GM12872 (cell line): ENCODE data around the gene FAM114A2.

Experiments
- CTCF ChIP-seq: IDR thresholded peaks from 3 replicates; pipeline ENCODE4 v1.5.1; 2011; ENCODE audit warnings: low read depth, mild to moderate bottlenecking, low read length, moderate library complexity; ENCODE audit not compliant: insufficient read depth

The FAM114A2 gene

GRCh38 chr5:154077696-154078095, 39.0 kb upstream of the FAM114A2 start:
- TF ChIP-seq CTCF, result no peak

- no peak for TF ChIP-seq CTCF
Measured at GRCh38 chr5:154076240-154076922, 37.7 kb upstream of the FAM114A2 start.

- TF ChIP-seq CTCF, result peak; percentile 92
Measured at GRCh38 chr5:154072414-154073171, 33.9 kb upstream of the FAM114A2 start.

- no peak for TF ChIP-seq CTCF
Measured at GRCh38 chr5:154071799-154072413, 33.2 kb upstream of the FAM114A2 start.

- TF ChIP-seq CTCF, result no peak
Measured at GRCh38 chr5:154065971-154066370, 27.3 kb upstream of the FAM114A2 start.

- no peak for TF ChIP-seq CTCF
Measured at GRCh38 chr5:154063372-154063771, 24.7 kb upstream of the FAM114A2 start.

- no peak for TF ChIP-seq CTCF
Measured at GRCh38 chr5:154060606-154061005, 21.9 kb upstream of the FAM114A2 start.
